Prostate gland (tissue), 2 donors: ENCODE results near the gene EIF5A. TPM values are rescaled to one million over a fixed set of nuclear protein-coding genes. Genes with fewer than 3 reads are reported as not detected.

Source experiments
- DNase-seq: peaks from one replicate; pipeline ENCODE4 v3.0.0-alpha.2; 2019; ENCODE audit warnings: low spot score
- H3K27ac ChIP-seq, 2 donors: fragments of 200-600 bp; sonication (generic); 2 replicates each; pipeline ENCODE4 v1.5.1; 2017 to 2019
- H3K27me3 ChIP-seq: fragments of 200-600 bp; sonication (generic); replicated peaks from 2 replicates; pipeline ENCODE4 v1.5.1; 2019; ENCODE audit not compliant: insufficient read depth
- H3K36me3 ChIP-seq, 2 donors: fragments of 200-600 bp; sonication (generic); 1 replicate in 1 of 2; 2 replicates in 1 of 2; pipeline versions ENCODE4 v1.5.1 to v1.8.1; 2017 to 2019
- H3K4me1 ChIP-seq: fragments of 200-600 bp; sonication (generic); replicated peaks from 2 replicates; pipeline ENCODE4 v1.5.1; 2019
- H3K4me3 ChIP-seq, 2 donors: fragments of 200-600 bp; sonication (generic); 2 replicates each; pipeline ENCODE4 v1.5.1; 2017 to 2019
- H3K9me3 ChIP-seq: fragments of 200-600 bp; sonication (generic); 2 replicates; pipeline ENCODE4 v1.5.1; 2017
- CTCF ChIP-seq, 4 experiments: fragments of 200-600 bp in 2 of 4; fragments of 450-650 bp in 2 of 4; sonication (generic) in 2 of 4; IDR thresholded peaks; 1 replicate in 3 of 4; 2 replicates in 1 of 4; pipeline ENCODE4 v1.5.1; 2016 to 2019; ENCODE audit warnings: antibody characterized with exemption in 4 of 4, mild to moderate bottlenecking in 2 of 4, moderate library complexity in 2 of 4
- POLR2A ChIP-seq: fragments of 450-650 bp; IDR thresholded peaks from one replicate; pipeline ENCODE4 v1.6.1; 2016; ENCODE audit warnings: antibody characterized with exemption, mild to moderate bottlenecking
- POLR2AphosphoS5 ChIP-seq: sonication (generic); formaldehyde crosslinking; IDR thresholded peaks from one replicate; pipeline ENCODE4 v1.6.1; 2017; ENCODE audit warnings: antibody characterized with exemption
- WGBS: methylation state at CpG from one replicate; pipeline ENCODE4 v1.1.5; 2018; 5-methylcytosine and 5-hydroxymethylcytosine counted together
- intact Hi-C: fragments of 100-400 bp; cut with DNase I; formaldehyde crosslinking; loops from one replicate; pipeline ENCODE4 v1.14.2; 2022
- total RNA-seq, 2 donors: library from RNA; depleted of rRNA; stranded (reverse); fragments of >200 nt; gene quantifications; one replicate each; pipeline ENCODE4 v1.1.0, GENCODE V29; 2016

EIF5A gene
- total RNA-seq, 2 donors from 2014 or later: 172 to 195 TPM

DNA sequence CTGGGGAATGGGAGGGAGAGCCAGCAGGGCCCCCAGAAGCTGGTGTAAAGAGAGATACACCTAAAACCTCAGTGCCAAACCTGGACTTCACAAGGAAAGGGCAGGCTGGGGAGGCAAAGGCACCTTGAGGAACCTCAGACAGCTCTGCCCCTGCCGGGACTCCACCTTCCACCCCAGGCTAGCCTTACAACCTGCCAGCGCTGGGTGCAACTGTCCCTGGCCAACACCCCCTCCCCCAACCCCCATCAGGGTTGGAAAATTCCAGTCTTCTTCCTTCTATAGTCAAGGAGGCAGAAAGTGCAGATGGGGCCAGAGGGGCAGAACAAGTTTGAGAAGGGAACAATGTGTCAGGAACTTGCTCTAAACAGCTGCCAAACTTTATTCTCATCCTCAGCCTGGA lies 15.2 kb upstream of the EIF5A start:
- 50% methylated on average over 2 of the region's 2 CpGs for WGBS
- H3K4me3 ChIP-seq: no peak overlapping the region
- H3K27ac ChIP-seq: no peak overlapping the region
- peaks cover 13% of the 10 kb centered on the region for H3K4me1 ChIP-seq
- no peaks in the 10 kb centered on the region for H3K9me3 ChIP-seq
- TF ChIP-seq POLR2A (no peak), CTCF (IDR thresholded peaks at IDR 0.05) (no peak), POLR2AphosphoS5 (no peak)
- no peak for DNase-seq
- no peaks in the 10 kb centered on the region for H3K36me3 ChIP-seq
- intact Hi-C loops: no loop called here
- no peaks in the 10 kb centered on the region for H3K27me3 ChIP-seq

DNA sequence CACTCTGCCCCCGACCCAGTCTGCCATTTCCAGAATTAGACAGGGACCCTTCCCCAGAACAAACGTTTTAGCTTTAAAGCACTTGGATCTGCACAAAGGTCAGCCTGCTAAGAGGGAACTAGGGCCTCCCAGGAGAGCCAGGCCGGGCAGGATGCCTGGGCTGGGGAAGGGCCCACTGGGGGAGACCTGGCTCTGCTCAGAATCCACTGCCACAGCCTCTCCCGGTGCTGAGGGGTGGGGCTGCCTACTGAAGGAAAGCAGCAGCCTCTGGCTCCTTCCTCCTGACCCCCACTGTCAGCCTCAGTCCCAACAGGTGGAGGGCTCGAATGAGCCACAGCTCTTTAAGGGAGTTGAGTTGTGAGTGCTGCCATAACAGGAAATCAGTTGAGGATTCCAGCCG lies 14.7 kb upstream of the EIF5A start:
- peaks cover 13% of the 10 kb centered on the region for H3K4me1 ChIP-seq
- H3K9me3 ChIP-seq: no peaks in the 10 kb centered on the region
- no peak for DNase-seq
- peak overlapping the region in 1 of 2 donors; percentile 13 for H3K27ac ChIP-seq
- H3K4me3 ChIP-seq: no peak overlapping the region
- TF ChIP-seq CTCF (IDR thresholded peaks at IDR 0.05) (no peak), POLR2A (no peak), POLR2AphosphoS5 (no peak)
- H3K27me3 ChIP-seq: no peaks in the 10 kb centered on the region
- WGBS: 30% methylated on average over 6 of the region's 6 CpGs
- no peaks in the 10 kb centered on the region for H3K36me3 ChIP-seq
- intact Hi-C loops: no loop called here

GRCh38 chr17:7293159-7293558 lies 14.3 kb upstream of the EIF5A start:
- 75% methylated on average over 11 of the region's 11 CpGs for WGBS
- Histone ChIP-seq H3K27me3 (no peaks in the 10 kb centered on the region), H3K9me3 (no peaks in the 10 kb centered on the region), H3K27ac (peak overlapping the region in 1 of 2 donors; percentile 13), H3K4me1 (peaks cover 13% of the 10 kb centered on the region), H3K36me3 (no peaks in the 10 kb centered on the region), H3K4me3 (no peak overlapping the region)
- DNase-seq: no peak
- intact Hi-C loops: no loop called here
- TF ChIP-seq POLR2A (no peak), POLR2AphosphoS5 (no peak), CTCF (IDR thresholded peaks at IDR 0.05) (no peak)

GRCh38 chr17:7293816-7294613 lies 13.4 kb upstream of the EIF5A start:
- no peak for DNase-seq
- Histone ChIP-seq H3K36me3 (no peaks in the 10 kb centered on the region), H3K4me3 (peak overlapping the region; percentile 3 to 23), H3K27me3 (no peaks in the 10 kb centered on the region), H3K4me1 (peaks cover 13% of the 10 kb centered on the region), H3K9me3 (no peaks in the 10 kb centered on the region), H3K27ac (no peak overlapping the region)
- WGBS: 6% methylated on average over 47 of the region's 75 CpGs
- intact Hi-C loops: no loop called here
- TF ChIP-seq CTCF (IDR thresholded peaks at IDR 0.05) (no peak), POLR2AphosphoS5 (no peak), POLR2A (no peak)

DNA sequence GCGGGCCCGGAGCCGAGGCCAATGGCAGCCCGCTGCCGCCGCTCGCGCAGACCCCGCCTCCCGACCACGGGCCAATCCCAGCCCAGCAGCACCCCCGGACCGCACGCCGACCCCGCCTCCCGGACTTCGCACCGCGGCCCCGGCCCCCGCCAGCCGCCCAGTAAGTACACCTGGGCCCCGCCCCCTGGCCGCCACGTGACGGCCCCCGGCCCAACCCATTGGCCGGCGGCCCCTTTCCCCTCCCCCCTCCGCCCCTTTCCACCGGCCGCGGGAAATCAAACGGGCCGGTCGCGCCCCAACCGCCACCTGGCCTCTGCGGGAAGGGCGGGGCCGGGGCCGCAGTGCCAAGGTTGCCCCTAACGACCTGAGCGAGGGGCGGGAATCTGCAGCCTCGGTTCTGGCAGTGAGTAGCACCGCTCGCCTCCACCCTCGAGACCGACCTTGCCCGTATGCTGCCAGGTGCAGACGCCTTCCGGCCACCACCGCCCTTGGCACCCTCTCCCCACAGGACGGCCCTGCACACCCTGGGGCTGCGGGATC lies 12.7 kb upstream of the EIF5A start, which contains the start of gene YBX2:
Gene YBX2, minus strand, starts transcription at position 26 of the 540 bp plus-strand sequence. CDS start 139 bp downstream, outside the sequence.
- Histone ChIP-seq H3K27me3 (no peaks in the 10 kb centered on the region), H3K4me3 (peak within 1 kb of the TSS; percentile 3 to 23), H3K9me3 (no peaks in the 10 kb centered on the region), H3K36me3 (no peaks in the 10 kb centered on the region), H3K27ac (no peak within 1 kb of the TSS), H3K4me1 (peaks cover 13% of the 10 kb centered on the region)
- WGBS: 3% methylated on average over 57 of the region's 57 CpGs
- TF ChIP-seq POLR2A: no peak
- TF ChIP-seq CTCF (IDR thresholded peaks at IDR 0.05): no peak
- no peak for TF ChIP-seq POLR2AphosphoS5
- peak; percentile 57 for DNase-seq
- intact Hi-C loops: no loop called here
